Epithelial cell of proximal tubule (primary cell): ENCODE results near the gene CDK2AP2. TPM values are rescaled to one million over a fixed set of nuclear protein-coding genes. Genes with fewer than 3 reads are reported as not detected.

ENCODE experiments used
- DNase-seq: peaks from one replicate; pipeline ENCODE4 v3.0.0-alpha.2; 2011; ENCODE audit warnings: low read depth
- H3K4me3 ChIP-seq: 2 replicates; pipeline ENCODE4 v1.5.1; 2011; ENCODE audit warnings: low read depth, mild to moderate bottlenecking, low read length
- CTCF ChIP-seq: conservative IDR thresholded peaks from 2 replicates; pipeline ENCODE4 v1.5.1; 2012; ENCODE audit warnings: low read depth, mild to moderate bottlenecking, low read length
- total RNA-seq: library from RNA; depleted of rRNA; stranded (reverse); fragments of >200 nt; gene quantifications from 2 replicates; pipeline ENCODE4 v1.2.3, GENCODE V29; 2015

Gene CDK2AP2
- total RNA-seq, 1 donor from 2014 or later: 165 TPM

GRCh38 chr11:67457453-67457852, 50.5 kb downstream of the CDK2AP2 start:
- no peak overlapping the region for H3K4me3 ChIP-seq
- no peak for DNase-seq
- no peak for TF ChIP-seq CTCF

Other genes starting within 250 kb of the CDK2AP2 start
- gene GRK2, start 241.7 kb downstream of the CDK2AP2 start, total RNA-seq: 46.8 and 66.4 TPM in 2 replicates
- 31.6 and 32.3 TPM in 2 replicates for gene ANKRD13D, start 218.9 kb downstream of the CDK2AP2 start, total RNA-seq
- gene SSH3, start 204.6 kb downstream of the CDK2AP2 start, total RNA-seq: 28.4 and 30.4 TPM in 2 replicates
- gene POLD4, start 154.6 kb downstream of the CDK2AP2 start, total RNA-seq: 68.1 and 174 TPM in 2 replicates
- gene CLCF1, start 134.6 kb downstream of the CDK2AP2 start, total RNA-seq: 23.8 and 44.6 TPM in 2 replicates
- gene RAD9A, start 116.2 kb downstream of the CDK2AP2 start, total RNA-seq: 13.9 and 20.9 TPM in 2 replicates
- gene PPP1CA, start 106.3 kb downstream of the CDK2AP2 start, total RNA-seq: 359 and 365 TPM in 2 replicates
- 0.14 and 0.17 TPM in 2 replicates for gene TBC1D10C, start 104.1 kb downstream of the CDK2AP2 start, total RNA-seq
- 0.07 and 0.23 TPM in 2 replicates for gene CARNS1, start 92.5 kb downstream of the CDK2AP2 start, total RNA-seq
- 64.1 and 72.9 TPM in 2 replicates for gene RPS6KB2, start 79.7 kb downstream of the CDK2AP2 start, total RNA-seq
- gene PTPRCAP, start 70.5 kb downstream of the CDK2AP2 start, total RNA-seq: 1.5 and 3.6 TPM in 2 replicates
- 88.8 and 137 TPM in 2 replicates for gene CORO1B, start 64.7 kb downstream of the CDK2AP2 start, total RNA-seq
- gene GPR152, start 55.4 kb downstream of the CDK2AP2 start, total RNA-seq: not detected in 2 replicates
- gene CABP4, start 52.8 kb downstream of the CDK2AP2 start, total RNA-seq: not detected in 2 replicates
- 26.1 and 74.0 TPM in 2 replicates for gene TMEM134, start 38.9 kb downstream of the CDK2AP2 start, total RNA-seq
- 62.0 and 63.4 TPM in 2 replicates for gene AIP, start 25.1 kb downstream of the CDK2AP2 start, total RNA-seq
- 58.9 and 74.1 TPM in 2 replicates for gene PITPNM1, start 2.8 kb downstream of the CDK2AP2 start, total RNA-seq
- not detected in 2 replicates for gene CABP2, start 15.3 kb upstream of the CDK2AP2 start, total RNA-seq
- gene GSTP1, start 75.7 kb upstream of the CDK2AP2 start, total RNA-seq: 2,620 and 3,355 TPM in 2 replicates
- 226 and 258 TPM in 2 replicates for gene NDUFV1, start 98.8 kb upstream of the CDK2AP2 start, total RNA-seq
- 23.4 and 29.3 TPM in 2 replicates for gene NUDT8, start 121.8 kb upstream of the CDK2AP2 start, total RNA-seq
- gene TBX10, start 131.6 kb upstream of the CDK2AP2 start, total RNA-seq: not detected in 2 replicates
- gene ACY3, start 142.6 kb upstream of the CDK2AP2 start, total RNA-seq: not detected in 2 replicates
- gene ALDH3B2, start 166.5 kb upstream of the CDK2AP2 start, total RNA-seq: 0.51 TPM in 1 of 2 replicates, not detected in the other